GM23248 (cell line): Measurements from ENCODE around the gene GALNT13.

Source experiments
- EZH2 ChIP-seq: fragments of 200-600 bp; sonication (generic); IDR thresholded peaks from 2 replicates; pipeline ENCODE4 v1.6.1; 2018; ENCODE audit warnings: antibody characterized with exemption, mild to moderate bottlenecking; ENCODE audit not compliant: insufficient read depth, poor library complexity, severe bottlenecking
- EZH2phosphoT487 ChIP-seq: fragments of 200-600 bp; sonication (generic); IDR thresholded peaks from 2 replicates; pipeline ENCODE4 v1.6.1; 2018; ENCODE audit warnings: antibody characterized with exemption, moderate library complexity, mild to moderate bottlenecking, low read depth; ENCODE audit not compliant: insufficient read depth

DNA sequence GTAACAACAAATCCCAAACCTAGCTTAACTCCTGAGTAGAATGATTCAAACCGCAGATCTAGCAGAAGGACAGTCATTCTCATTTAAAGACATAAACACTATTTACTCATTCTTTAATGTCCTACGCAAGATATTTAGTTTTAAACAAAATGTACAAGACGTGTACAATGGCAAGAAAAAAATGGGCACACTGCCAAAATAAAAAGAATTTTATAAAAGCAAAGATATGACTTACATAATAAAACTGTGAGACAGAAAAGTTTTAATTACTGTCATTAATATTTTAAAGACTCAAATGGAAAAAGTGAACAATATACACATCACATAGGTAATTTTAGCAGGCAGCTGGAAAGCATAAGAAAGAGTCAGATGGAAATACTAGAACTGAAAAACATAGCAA lies 157.8 kb downstream of the GALNT13 start:
- TF ChIP-seq EZH2phosphoT487 (no peak), EZH2 (no peak)
